Stimulated activated naive B cell treated with anti-CD40 and anti-IgM and Interleukin-4, amounts not matched to agents 10 μg/mL and 1 μg/mL and 100 μg/mL, for 72 hours (primary cell): ENCODE measurements around the gene ADIPOR2.
A peak's percentile ranks its signal among the peaks of the same experiment; 100 is the strongest.

Source experiments
- ATAC-seq, 2 donors: fragments of 150-1000 bp; cut with Tn5 transposase; replicated peaks; 2 replicates each; pipeline ENCODE4 v1.10.0; 2021; ENCODE audit warnings: moderate library complexity in 1 of 2
- DNase-seq: peaks from one replicate; pipeline ENCODE4 v3.0.0; 2021
- H3K27ac Mint-ChIP-seq: one replicate; pipeline ENCODE4 v1.8.0; 2022; ENCODE audit warnings: mild to moderate bottlenecking, mixed read lengths
- H3K27me3 Mint-ChIP-seq, 2 donors: one replicate each; pipeline ENCODE4 v1.8.0; 2022; ENCODE audit warnings: mixed read lengths in 2 of 2
- H3K36me3 Mint-ChIP-seq, 2 donors: one replicate each; pipeline ENCODE4 v1.8.0; 2022; ENCODE audit warnings: mixed read lengths in 2 of 2, mild to moderate bottlenecking in 1 of 2
- H3K4me1 Mint-ChIP-seq, 2 donors: one replicate each; pipeline ENCODE4 v1.8.0; 2022; ENCODE audit warnings: mixed read lengths in 2 of 2, mild to moderate bottlenecking in 1 of 2
- H3K4me3 Mint-ChIP-seq, 2 donors: one replicate each; pipeline ENCODE4 v1.8.0; 2022; ENCODE audit warnings: mild to moderate bottlenecking in 2 of 2, mixed read lengths in 2 of 2, moderate library complexity in 1 of 2
- H3K9me3 Mint-ChIP-seq, 2 donors: one replicate each; pipeline ENCODE4 v1.8.0; 2022; ENCODE audit warnings: mixed read lengths in 2 of 2, mild to moderate bottlenecking in 1 of 2

The ADIPOR2 gene

DNA sequence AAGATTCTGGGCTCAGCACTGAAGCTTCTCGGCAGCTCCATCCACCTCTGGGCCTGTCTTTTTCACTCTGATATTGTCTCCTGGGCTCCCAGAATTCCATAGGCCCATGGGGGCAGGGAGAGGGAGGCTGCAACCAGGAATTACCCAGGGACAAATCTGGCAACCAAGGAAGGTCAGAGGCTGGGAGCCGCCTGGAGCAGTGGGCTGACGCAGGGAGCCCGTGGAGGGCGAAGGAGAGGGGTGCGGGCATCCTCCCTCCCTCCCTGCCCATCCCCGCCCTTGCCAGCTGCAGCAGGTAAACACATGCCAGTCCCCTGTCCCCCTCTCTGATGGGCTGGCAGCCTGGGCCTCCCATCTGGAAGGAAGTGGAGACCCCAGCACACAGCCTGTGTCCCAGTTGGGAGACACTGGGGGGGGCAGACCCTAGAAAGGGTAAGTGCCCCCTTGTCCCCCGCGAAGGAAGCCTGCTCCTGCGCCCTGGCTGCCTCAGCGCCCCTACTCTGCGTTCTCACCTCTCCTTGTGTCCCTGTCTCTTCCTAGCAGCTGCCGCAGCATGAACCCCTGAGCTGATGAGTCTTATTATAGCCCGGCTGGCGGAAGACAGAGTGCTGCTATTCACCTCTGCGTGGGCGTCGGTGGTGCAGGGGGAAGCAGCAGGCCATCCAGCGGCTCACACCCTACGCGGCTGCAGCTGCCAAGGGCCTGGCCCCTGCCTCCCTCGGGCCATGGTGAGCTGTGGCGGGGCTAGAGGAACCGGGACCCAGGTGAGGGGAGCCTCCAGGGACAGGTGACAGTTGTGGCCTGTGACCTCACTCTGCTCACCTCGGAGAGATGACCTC is 136.2 kb downstream of the ADIPOR2 start:
- no peaks in the 10 kb centered on the region for H3K9me3 Mint-ChIP-seq
- no peak overlapping the region for H3K27ac Mint-ChIP-seq
- peaks cover 7 to 8% of the 10 kb centered on the region in 2 donors for H3K4me1 Mint-ChIP-seq
- no peaks in the 10 kb centered on the region for H3K36me3 Mint-ChIP-seq
- ATAC-seq (peak; percentile 30 to 35), DNase-seq (no peak)
- peaks cover 45 to 55% of the 10 kb centered on the region in 2 donors for H3K27me3 Mint-ChIP-seq
- H3K4me3 Mint-ChIP-seq: no peak overlapping the region

DNA sequence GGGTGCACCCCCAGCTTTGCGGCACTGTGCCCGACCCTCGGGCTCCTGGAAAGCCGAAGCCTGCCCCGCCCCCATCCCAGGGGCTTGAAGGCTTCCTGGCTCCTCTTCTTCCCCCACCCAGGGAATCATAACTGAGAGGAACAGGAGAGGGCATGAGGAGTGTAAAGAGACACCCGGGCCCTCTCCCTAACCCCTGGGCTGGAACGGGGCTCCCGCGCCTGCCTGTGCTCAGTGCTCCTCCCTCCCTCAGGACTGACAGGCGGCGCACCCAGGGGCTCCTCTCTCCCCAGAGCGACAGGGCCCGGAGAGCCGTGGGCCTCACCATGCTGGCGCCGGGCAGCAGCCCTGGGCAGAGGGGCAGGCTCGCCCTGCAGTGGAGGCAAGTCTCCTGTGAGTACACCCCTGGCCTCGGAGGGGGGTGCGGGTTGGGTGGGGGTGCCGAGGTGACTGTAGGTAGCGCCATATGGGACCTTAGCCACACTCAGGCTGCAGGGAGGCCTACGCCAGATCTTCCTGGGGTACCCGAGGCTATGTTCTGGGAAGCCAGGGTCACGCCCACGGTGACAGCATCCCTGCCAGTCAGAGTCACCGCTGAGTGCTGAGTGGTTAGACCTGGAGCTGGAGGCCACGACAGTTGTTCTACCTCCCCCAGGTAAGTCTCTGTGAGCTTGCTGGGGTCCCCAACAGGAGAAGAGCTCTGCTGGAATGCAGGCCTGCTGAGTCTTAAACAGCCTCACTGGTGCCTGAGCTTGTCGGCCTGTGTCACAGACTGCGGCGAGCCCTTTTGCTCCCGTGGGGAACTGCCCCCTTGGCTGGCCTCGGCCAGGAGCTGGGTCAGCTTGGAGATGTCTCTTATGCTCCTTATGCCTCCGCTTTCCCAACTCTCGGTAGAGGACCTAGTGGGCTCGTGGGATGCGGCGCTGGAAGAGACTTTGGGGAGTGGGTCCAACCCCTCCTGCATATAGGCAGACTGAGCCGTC is 137.2 kb downstream of the ADIPOR2 start:
- no peak for ATAC-seq
- Mint-ChIP-seq H3K27ac (no peak overlapping the region), H3K36me3 (no peaks in the 10 kb centered on the region), H3K4me1 (peaks cover 7 to 8% of the 10 kb centered on the region in 2 donors), H3K9me3 (no peaks in the 10 kb centered on the region), H3K27me3 (peaks cover 39 to 50% of the 10 kb centered on the region in 2 donors), H3K4me3 (no peak overlapping the region)
- DNase-seq: no peak

DNA sequence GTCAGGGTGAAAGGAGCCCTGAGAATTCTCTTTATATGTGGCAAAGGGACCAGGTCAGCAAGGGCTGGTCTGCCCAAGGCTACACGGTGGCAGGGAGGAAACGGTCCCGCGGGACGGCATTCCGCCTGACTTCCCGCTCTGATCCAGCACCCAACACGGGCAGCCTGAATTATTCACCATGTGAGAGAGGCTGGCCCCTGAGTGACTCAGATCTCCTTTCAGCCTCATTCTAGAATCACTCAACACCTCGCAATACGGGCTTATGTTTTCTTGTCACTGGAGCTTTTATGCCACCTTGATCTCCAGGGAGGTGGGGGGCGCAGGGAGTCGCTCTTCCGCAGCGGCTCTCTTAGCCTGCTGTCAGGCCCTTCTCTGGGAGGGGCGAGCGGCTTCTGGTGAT is 138.0 kb downstream of the ADIPOR2 start:
- Mint-ChIP-seq H3K9me3 (no peaks in the 10 kb centered on the region), H3K27me3 (peaks cover 44 to 55% of the 10 kb centered on the region in 2 donors), H3K4me3 (no peak overlapping the region), H3K27ac (no peak overlapping the region), H3K36me3 (no peaks in the 10 kb centered on the region), H3K4me1 (peaks cover 7 to 8% of the 10 kb centered on the region in 2 donors)
- no peak for ATAC-seq
- no peak for DNase-seq

DNA sequence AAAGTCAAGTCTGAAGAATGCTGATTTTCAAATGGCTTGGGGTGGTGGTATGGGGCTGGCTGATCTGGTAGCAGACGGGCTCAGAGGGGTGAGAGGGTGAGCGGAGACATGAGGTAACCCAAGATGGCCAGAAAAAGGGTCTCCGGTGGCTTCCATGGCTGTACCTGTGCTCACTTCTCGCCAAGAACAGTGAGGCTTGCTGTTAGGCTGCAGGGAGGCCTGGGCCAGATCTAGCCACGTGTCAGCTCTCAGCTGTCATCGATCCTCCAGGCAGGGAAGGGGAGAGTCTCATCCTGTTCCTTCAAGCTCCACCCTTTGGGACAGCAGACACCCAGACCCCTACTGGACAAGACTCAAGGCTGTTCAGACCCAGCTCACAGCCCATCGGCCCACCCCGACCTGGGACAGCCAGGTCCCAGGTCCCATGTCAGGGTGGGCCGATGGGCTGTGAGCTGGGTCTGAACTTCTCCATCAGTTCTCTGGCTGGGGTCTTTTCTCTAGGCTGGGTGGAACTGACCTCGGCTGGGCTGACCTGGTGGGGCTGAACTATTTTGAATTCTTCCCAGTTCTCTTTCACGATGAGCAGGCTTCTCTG is 138.5 kb downstream of the ADIPOR2 start:
- Mint-ChIP-seq H3K36me3 (no peaks in the 10 kb centered on the region), H3K27me3 (peaks cover 48 to 61% of the 10 kb centered on the region in 2 donors)
- no peak for ATAC-seq

DNA sequence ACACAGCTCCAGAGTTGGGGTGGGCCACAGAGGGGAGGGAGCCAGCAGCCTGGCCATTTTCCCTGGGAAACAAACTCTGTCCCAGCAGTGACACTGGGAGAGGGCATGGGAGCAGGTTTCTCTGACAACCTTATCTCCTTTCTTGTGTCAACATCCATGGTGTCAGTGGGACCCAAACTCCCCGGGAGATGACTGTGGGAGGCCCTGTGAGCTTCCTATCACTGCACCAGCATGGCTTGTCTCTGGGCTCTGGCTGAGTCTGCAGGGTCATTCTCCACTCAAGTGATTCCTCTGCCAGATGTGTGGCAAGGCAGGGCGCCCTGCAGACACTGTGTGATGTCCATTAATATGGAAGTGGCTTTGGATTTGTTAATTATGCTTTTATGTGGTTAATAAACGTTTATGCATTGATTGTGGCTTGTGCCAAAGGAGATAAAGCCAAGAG is 139.6 kb downstream of the ADIPOR2 start:
- Mint-ChIP-seq H3K27me3 (peaks cover 48 to 60% of the 10 kb centered on the region in 2 donors), H3K4me1 (peaks cover 7 to 8% of the 10 kb centered on the region in 2 donors), H3K9me3 (no peaks in the 10 kb centered on the region)

More for the DNA sequence above, 138.5 kb downstream of the ADIPOR2 start:
- no peak for DNase-seq
- no peaks in the 10 kb centered on the region for H3K9me3 Mint-ChIP-seq
- H3K27ac Mint-ChIP-seq: no peak overlapping the region
- H3K4me3 Mint-ChIP-seq: no peak overlapping the region
- H3K4me1 Mint-ChIP-seq: peaks cover 7 to 8% of the 10 kb centered on the region in 2 donors

DNA sequence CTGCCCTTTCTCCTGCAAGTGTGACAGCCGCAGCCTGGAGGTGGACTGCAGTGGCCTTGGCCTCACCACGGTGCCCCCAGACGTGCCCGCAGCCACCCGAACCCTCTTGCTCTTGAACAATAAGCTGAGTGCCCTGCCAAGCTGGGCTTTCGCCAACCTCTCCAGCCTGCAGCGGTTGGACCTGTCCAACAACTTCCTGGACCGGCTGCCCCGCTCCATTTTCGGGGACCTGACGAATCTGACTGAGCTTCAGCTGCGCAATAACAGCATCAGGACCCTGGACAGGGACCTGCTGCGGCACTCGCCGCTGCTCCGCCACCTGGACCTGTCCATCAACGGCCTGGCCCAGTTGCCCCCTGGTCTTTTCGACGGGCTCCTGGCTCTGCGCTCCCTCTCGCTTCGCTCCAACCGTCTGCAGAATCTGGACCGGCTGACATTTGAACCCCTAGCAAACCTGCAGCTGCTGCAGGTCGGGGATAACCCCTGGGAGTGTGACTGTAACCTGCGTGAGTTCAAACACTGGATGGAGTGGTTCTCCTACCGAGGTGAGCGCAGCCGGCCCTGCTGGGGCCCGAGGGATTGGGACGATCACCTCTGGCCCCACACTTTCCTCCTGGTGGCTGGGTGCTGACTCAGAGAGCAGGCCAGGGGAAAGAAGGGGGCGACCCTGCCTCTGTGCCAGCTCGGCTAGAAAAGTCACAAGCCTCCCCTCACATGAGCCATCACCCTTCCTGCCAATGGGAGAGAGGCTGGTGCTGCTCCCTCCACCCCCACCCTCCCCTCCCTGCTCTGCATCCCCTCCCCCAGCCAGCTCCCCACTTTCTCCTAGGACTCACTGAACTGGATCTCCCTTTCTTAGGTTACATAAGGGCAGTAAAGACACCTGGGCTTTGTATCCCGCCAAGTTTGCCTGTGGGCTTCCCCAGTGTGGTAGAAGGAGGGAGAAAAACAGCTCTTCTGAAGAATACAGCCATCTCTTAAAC is 140.4 kb downstream of the ADIPOR2 start:
- Mint-ChIP-seq H3K27ac (no peak overlapping the region), H3K9me3 (no peaks in the 10 kb centered on the region), H3K36me3 (no peaks in the 10 kb centered on the region), H3K27me3 (peaks cover 48 to 60% of the 10 kb centered on the region in 2 donors), H3K4me3 (no peak overlapping the region), H3K4me1 (peaks cover 7 to 8% of the 10 kb centered on the region in 2 donors)
- ATAC-seq: peak; percentile 55 to 59
- no peak for DNase-seq

More for the DNA sequence above, 139.6 kb downstream of the ADIPOR2 start:
- Mint-ChIP-seq H3K4me3 (no peak overlapping the region), H3K27ac (no peak overlapping the region), H3K36me3 (no peaks in the 10 kb centered on the region)
- DNase-seq: no peak
- no peak for ATAC-seq

DNA sequence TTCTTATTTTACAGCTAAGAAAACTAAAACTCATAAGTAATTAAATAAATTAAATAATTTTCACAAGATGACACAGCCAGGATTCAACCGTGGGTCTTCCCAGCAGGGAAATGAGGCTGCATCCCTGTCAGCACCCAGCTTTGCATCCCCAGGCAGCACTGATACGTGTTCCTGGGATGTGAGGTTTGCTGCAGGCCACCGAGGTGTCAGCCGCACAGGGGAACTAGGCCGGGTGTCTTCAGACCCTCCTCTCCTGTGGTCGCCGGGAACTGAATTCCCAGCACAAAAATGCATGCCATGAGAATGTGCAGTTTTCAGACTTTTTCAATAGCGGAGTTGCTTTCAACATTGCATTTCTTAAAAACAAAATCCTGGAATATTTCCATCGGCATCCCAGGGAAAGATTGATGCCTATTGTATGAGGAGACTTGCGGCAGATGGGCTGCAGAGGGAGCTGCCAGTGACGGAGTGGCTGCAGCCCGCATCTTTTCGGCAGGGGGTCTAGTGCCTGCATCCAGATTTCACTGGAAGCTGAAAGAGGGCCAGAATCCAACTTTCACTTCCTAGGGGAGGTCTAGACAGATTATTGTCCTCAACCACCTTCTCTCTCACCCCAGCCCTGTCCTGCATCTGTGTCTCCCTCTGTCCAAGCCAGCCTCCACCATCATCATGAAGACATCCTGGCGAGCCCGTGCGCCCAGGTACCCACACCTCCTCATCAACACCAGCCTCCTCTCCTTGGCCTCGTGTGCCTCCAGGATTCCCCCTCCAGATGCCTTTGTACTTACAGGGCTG is 142.1 kb downstream of the ADIPOR2 start:
- H3K9me3 Mint-ChIP-seq: no peaks in the 10 kb centered on the region
- peaks cover 4 to 8% of the 10 kb centered on the region in 2 donors for H3K4me1 Mint-ChIP-seq
- no peaks in the 10 kb centered on the region for H3K36me3 Mint-ChIP-seq
- H3K4me3 Mint-ChIP-seq: no peak overlapping the region
- no peak overlapping the region for H3K27ac Mint-ChIP-seq
- ATAC-seq (no peak), DNase-seq (no peak)
- peaks cover 43 to 60% of the 10 kb centered on the region in 2 donors for H3K27me3 Mint-ChIP-seq

DNA sequence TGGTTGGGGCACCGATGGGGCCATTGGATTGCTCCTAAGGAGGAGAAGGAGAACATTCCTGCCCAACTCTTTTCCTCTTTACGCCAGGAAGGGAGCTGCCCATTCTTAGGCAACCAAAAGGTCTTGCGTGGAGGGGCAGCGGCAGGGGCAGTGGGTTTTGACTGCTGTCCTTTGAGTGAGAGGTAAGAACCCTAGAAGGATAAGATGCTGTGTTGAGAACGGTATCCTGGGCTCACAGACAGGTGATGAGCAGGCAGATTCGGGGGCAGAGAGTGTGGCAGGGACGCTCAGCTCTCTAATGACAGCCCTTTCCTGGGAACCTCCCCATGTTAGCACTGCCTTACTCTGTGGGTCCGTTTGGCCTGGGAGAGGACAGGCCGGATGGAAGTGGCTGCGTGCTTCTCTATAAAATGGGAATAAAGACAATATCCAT is 142.7 kb downstream of the ADIPOR2 start:
- Mint-ChIP-seq H3K4me1 (peaks cover 4 to 8% of the 10 kb centered on the region in 2 donors), H3K27ac (no peak overlapping the region), H3K36me3 (no peaks in the 10 kb centered on the region), H3K4me3 (no peak overlapping the region), H3K27me3 (peaks cover 41 to 56% of the 10 kb centered on the region in 2 donors), H3K9me3 (no peaks in the 10 kb centered on the region)
- DNase-seq (no peak), ATAC-seq (no peak)

DNA sequence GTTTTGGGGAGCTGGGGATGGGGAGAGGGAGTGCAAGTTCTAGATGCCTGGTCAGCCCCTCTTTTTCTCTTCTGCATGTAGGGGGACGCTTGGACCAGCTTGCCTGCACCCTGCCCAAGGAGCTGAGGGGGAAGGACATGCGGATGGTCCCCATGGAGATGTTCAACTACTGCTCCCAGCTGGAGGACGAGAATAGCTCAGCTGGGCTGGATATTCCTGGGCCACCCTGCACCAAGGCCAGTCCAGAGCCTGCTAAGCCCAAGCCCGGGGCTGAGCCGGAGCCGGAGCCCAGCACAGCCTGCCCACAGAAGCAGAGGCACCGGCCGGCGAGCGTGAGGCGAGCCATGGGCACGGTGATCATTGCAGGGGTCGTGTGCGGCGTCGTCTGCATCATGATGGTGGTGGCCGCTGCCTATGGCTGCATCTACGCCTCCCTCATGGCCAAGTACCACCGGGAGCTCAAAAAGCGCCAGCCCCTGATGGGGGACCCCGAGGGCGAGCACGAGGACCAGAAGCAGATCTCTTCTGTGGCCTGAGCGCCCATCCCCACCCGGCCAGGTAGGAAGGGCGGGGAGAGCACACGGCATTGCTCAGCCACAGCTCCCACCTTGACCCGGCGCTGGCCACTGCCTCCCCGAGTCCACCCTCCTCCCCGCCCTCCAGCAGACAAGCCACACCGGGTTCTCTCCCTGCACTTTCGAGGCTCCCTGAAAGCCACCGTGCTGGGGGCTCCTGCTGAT is 143.5 kb downstream of the ADIPOR2 start:
- Mint-ChIP-seq H3K27ac (no peak overlapping the region), H3K27me3 (peaks cover 34 to 49% of the 10 kb centered on the region in 2 donors), H3K9me3 (no peaks in the 10 kb centered on the region), H3K4me1 (peaks cover 4 to 13% of the 10 kb centered on the region in 2 donors), H3K36me3 (no peaks in the 10 kb centered on the region), H3K4me3 (no peak overlapping the region)
- DNase-seq (no peak), ATAC-seq (no peak)

DNA sequence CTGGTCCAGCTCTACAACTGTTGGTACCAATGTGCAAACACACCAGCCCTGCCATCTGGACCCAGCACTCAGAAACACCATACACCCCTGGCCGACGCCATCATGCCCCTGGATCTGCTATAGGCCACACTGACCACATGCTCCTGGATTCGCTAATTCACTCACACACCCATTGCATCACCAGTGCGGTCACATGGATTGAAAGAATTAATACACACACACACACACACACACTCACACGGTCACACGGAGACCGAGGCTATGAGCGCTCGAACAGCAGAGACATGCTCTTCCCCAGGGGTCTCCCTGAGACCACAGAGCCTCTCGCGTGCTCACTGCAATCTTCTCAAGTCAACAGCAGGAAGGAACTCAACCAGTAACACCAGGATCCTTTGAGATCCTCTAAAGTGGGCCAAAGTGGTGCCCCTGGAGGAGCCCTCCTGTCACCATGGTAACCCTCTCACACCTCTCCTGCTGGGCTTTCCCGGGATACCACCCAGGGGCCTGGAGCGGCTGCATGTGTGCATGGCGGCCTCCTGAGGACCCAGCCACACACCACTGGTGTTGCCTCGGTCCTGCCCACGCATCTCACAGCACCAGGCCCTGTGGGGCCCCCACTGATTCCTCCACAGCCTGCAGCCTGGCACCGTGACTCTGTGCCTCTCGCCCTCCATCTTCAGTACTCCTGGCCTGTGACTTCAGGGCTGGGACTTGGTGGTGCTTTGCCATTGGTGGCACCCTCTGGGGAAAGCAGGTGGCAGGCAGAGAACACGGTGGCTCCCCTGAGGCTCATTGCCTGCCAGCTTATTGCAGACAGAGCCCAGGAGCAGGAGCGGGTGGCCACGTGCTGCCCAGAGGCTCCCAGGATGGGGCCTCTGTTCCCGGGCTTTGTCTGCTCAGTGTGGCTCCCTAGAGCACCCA is 144.6 kb downstream of the ADIPOR2 start:
- Mint-ChIP-seq H3K36me3 (no peaks in the 10 kb centered on the region), H3K27ac (no peak overlapping the region), H3K4me1 (peaks cover 6 to 14% of the 10 kb centered on the region in 2 donors), H3K27me3 (peaks cover 32 to 39% of the 10 kb centered on the region in 2 donors), H3K9me3 (no peaks in the 10 kb centered on the region), H3K4me3 (no peak overlapping the region)
- ATAC-seq: no peak
- DNase-seq: no peak

DNA sequence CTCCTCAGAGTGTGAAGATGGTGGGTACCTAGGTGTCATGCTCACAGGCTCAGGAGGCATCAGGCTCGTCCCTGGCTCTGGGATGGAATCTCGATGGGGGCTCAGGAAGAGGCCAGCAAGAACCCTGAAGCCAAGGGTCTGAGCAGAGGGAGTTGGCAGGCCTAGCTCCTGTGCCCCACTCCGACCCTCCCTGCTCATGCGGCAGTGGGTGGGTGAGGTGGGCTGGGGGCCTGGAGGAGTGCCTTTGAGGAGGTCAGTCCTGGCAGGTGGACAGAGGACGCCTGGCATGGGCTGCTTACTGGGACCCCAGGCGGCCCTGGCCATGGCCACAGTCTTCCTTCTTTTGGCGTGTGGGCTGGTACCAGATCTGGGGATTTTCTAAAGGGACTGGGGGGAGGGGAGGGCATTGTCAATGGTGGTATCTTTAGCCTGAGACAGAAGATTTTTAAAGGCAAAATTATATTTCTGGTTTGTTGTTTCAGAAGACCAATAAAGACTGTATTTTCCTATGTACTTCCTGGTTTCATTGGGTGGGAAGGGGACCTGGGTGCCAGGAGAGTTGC is 145.5 kb downstream of the ADIPOR2 start:
- Mint-ChIP-seq H3K4me1 (peaks cover 7 to 14% of the 10 kb centered on the region in 2 donors), H3K9me3 (no peaks in the 10 kb centered on the region), H3K4me3 (no peak overlapping the region), H3K27me3 (peaks cover 23 to 30% of the 10 kb centered on the region in 2 donors), H3K36me3 (no peaks in the 10 kb centered on the region), H3K27ac (no peak overlapping the region)
- DNase-seq: no peak
- no peak for ATAC-seq
